ENCODE measurements around the gene ZNF891.

Gene ZNF891

GRCh38 chr12:133081159-133081780 lies 48.8 kb downstream of the ZNF891 start:
- no peak for TF ChIP-seq CTCF (IDR thresholded peaks at IDR 0.05)
- peaks cover 68% of the 10 kb centered on the region for H3K36me3 Mint-ChIP-seq (ENCODE audit: low read depth)
- no peak overlapping the region for H3K4me3 Mint-ChIP-seq
- no peak overlapping the region for H3K27ac Mint-ChIP-seq
- no peaks in the 10 kb centered on the region for H3K4me1 Mint-ChIP-seq
- H3K9me3 Mint-ChIP-seq: no peaks in the 10 kb centered on the region
- no peak for DNase-seq
- peaks cover 9% of the 10 kb centered on the region for H3K27me3 Mint-ChIP-seq (ENCODE audit: low read depth, poor library complexity)

GRCh38 chr12:133080368-133081158 lies 49.5 kb downstream of the ZNF891 start, which contains the start of gene ZNF140:
TSS of gene ZNF140 (plus strand) at chr12:133080923. CDS start at chr12:133081321, 398 bp downstream.
- peak; percentile 30 for TF ChIP-seq CTCF (IDR thresholded peaks at IDR 0.05)
- peaks cover 6% of the 10 kb centered on the region for H3K9me3 Mint-ChIP-seq
- no peak within 1 kb of the TSS for H3K4me3 Mint-ChIP-seq
- no peaks in the 10 kb centered on the region for H3K4me1 Mint-ChIP-seq
- peak; percentile 95 for DNase-seq
- peaks cover 9% of the 10 kb centered on the region for H3K27me3 Mint-ChIP-seq (ENCODE audit: low read depth, poor library complexity)
- H3K27ac Mint-ChIP-seq: no peak within 1 kb of the TSS
- H3K36me3 Mint-ChIP-seq (ENCODE audit: low read depth): peaks cover 61% of the 10 kb centered on the region

DNA sequence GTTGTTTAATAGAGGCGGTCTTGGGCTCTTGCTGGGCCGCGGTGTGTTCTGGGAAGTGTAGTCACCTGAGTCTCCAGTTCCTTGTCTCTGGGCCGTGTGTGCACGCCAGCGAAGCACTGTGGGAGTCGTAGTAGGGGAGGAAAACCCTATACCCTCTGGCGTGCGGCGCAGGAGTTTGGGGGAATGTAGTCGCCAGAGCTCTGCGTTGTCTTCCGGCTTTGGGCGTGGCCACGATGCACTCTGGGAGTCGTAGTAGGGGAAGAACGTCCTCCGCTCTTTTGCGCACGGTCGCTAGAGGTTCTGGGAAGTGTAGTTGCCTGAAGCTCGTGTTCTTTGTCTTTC lies 50.1 kb downstream of the ZNF891 start:
- no peak for TF ChIP-seq CTCF (IDR thresholded peaks at IDR 0.05)
- DNase-seq: peak; percentile 93
- H3K27me3 Mint-ChIP-seq (ENCODE audit: low read depth, poor library complexity): peaks cover 9% of the 10 kb centered on the region
- no peaks in the 10 kb centered on the region for H3K4me1 Mint-ChIP-seq
- no peak overlapping the region for H3K4me3 Mint-ChIP-seq
- H3K36me3 Mint-ChIP-seq (ENCODE audit: low read depth): peaks cover 55% of the 10 kb centered on the region
- H3K9me3 Mint-ChIP-seq: peaks cover 11% of the 10 kb centered on the region
- no peak overlapping the region for H3K27ac Mint-ChIP-seq

- Mint-ChIP-seq H3K36me3 (ENCODE audit: low read depth) (peaks cover 13% of the 10 kb centered on the region), H3K27ac (no peak overlapping the region), H3K27me3 (ENCODE audit: low read depth, poor library complexity) (no peaks in the 10 kb centered on the region), H3K4me3 (no peak overlapping the region), H3K4me1 (no peaks in the 10 kb centered on the region), H3K9me3 (peaks cover 61% of the 10 kb centered on the region)
- no peak for DNase-seq
- no peak for TF ChIP-seq CTCF (IDR thresholded peaks at IDR 0.05)
Measured at GRCh38 chr12:133073836-133074235, 56.2 kb downstream of the ZNF891 start.

- peaks cover 98% of the 10 kb centered on the region for H3K9me3 Mint-ChIP-seq
- no peak overlapping the region for H3K4me3 Mint-ChIP-seq
- H3K36me3 Mint-ChIP-seq (ENCODE audit: low read depth): peaks cover 74% of the 10 kb centered on the region
- H3K27ac Mint-ChIP-seq: no peak overlapping the region
- no peaks in the 10 kb centered on the region for H3K4me1 Mint-ChIP-seq
- no peak for DNase-seq
- no peak for TF ChIP-seq CTCF (IDR thresholded peaks at IDR 0.05)
- no peaks in the 10 kb centered on the region for H3K27me3 Mint-ChIP-seq (ENCODE audit: low read depth, poor library complexity)
Measured at GRCh38 chr12:133063556-133063955, 66.5 kb downstream of the ZNF891 start.

Data from nephron progenitor cell (in vitro differentiated cells).